Measurements from ENCODE around the gene STON1. TPM values are rescaled to one million over a fixed set of nuclear protein-coding genes. Genes with fewer than 3 reads are reported as not detected.
"Not testable (repeated sequence)": the region's sequence is repeated elsewhere in the genome, so short reads cannot be mapped to it uniquely, and the experiment has no call there.

The STON1 gene
- total RNA-seq, 2 experiments from 2014 or later = 1.3 TPM

GRCh38 chr2:48617618-48618017 lies 87.7 kb downstream of the STON1 start, which contains the start of gene GTF2A1L:
TSS of gene GTF2A1L (plus strand) at chr2:48617856. CDS start at chr2:48617875, 19 bp downstream.
- no peaks in the 10 kb centered on the region for H3K9me3 Mint-ChIP-seq
- H3K27ac ChIP-seq (ENCODE audit: low read depth in 1 of 2, low read length in 2 of 2) = no peak within 1 kb of the TSS
- POLR2A ChIA-PET = no interaction called here
- no peaks in the 10 kb centered on the region for H3K36me3 ChIP-seq (ENCODE audit: insufficient read depth, low read length)
- peaks cover 0 to 13% of the 10 kb centered on the region in 2 experiments for H3K9me3 ChIP-seq (ENCODE audit: control insufficient read depth in 1 of 2, insufficient read depth in 1 of 2, low read length in 2 of 2)
- no peaks in the 10 kb centered on the region for H3K4me1 Mint-ChIP-seq (ENCODE audit: low read depth)
- H3K36me3 Mint-ChIP-seq (ENCODE audit: low read depth) = no peaks in the 10 kb centered on the region
- no peak within 1 kb of the TSS for H3K27ac Mint-ChIP-seq
- intact Hi-C loops (cut with DNase I, micrococcal nuclease) = no loop called here
- TF ChIP-seq, protein P1, sequence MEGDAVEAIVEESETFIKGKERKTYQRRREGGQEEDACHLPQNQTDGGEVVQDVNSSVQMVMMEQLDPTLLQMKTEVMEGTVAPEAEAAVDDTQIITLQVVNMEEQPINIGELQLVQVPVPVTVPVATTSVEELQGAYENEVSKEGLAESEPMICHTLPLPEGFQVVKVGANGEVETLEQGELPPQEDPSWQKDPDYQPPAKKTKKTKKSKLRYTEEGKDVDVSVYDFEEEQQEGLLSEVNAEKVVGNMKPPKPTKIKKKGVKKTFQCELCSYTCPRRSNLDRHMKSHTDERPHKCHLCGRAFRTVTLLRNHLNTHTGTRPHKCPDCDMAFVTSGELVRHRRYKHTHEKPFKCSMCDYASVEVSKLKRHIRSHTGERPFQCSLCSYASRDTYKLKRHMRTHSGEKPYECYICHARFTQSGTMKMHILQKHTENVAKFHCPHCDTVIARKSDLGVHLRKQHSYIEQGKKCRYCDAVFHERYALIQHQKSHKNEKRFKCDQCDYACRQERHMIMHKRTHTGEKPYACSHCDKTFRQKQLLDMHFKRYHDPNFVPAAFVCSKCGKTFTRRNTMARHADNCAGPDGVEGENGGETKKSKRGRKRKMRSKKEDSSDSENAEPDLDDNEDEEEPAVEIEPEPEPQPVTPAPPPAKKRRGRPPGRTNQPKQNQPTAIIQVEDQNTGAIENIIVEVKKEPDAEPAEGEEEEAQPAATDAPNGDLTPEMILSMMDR (IDR thresholded peaks at IDR 0.05) = no peak
- no peak within 1 kb of the TSS for H3K4me3 ChIP-seq (ENCODE audit: low read length)
- H3K4me1 ChIP-seq (ENCODE audit: insufficient read depth, low read length) = no peaks in the 10 kb centered on the region
- H3K27me3 Mint-ChIP-seq = peaks cover 10% of the 10 kb centered on the region
- CTCF ChIA-PET = no interaction called here
- DNase-seq = no peak
- no peak for ATAC-seq (ENCODE audit: poor library complexity)
- no peaks in the 10 kb centered on the region for H3K27me3 ChIP-seq (ENCODE audit: control insufficient read depth in 1 of 2, insufficient read depth in 2 of 2, low read length in 2 of 2)
- no peak within 1 kb of the TSS for H3K4me3 Mint-ChIP-seq

DNA sequence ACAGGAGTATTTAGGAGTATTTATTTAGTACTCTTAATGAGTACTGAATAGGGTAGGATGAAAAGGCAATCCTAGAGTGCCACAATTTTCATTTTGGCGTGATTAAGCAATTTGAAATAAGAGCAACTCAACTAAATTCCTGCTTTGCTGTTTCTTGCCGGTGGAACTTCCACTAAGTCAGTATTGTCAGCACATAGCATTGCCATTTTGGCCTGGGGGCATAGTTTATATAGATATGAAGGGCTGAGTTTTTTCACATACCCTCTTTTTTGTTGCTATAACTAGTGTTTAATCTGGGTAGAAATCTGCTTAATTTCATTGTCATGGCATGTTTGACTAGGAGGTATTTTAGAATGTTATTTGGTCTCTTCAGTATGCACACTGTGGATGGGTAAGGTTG lies 89.6 kb downstream of the STON1 start:
- TF ChIP-seq, protein P1 (IDR thresholded peaks at IDR 0.05) = no peak
- Histone ChIP-seq H3K27me3 (ENCODE audit: control insufficient read depth in 1 of 2, insufficient read depth in 2 of 2, low read length in 2 of 2) (no peaks in the 10 kb centered on the region), H3K4me3 (ENCODE audit: low read length) (no peak overlapping the region), H3K9me3 (ENCODE audit: control insufficient read depth in 1 of 2, insufficient read depth in 1 of 2, low read length in 2 of 2) (peaks cover 0 to 12% of the 10 kb centered on the region in 2 experiments), H3K27ac (ENCODE audit: low read depth in 1 of 2, low read length in 2 of 2) (no peak overlapping the region), H3K4me1 (ENCODE audit: insufficient read depth, low read length) (no peaks in the 10 kb centered on the region), H3K36me3 (ENCODE audit: insufficient read depth, low read length) (no peaks in the 10 kb centered on the region)
- ATAC-seq (ENCODE audit: poor library complexity) (no peak), DNase-seq (no peak)
- Mint-ChIP-seq H3K27me3 (peaks cover 5% of the 10 kb centered on the region), H3K36me3 (ENCODE audit: low read depth) (no peaks in the 10 kb centered on the region), H3K4me3 (no peak overlapping the region), H3K4me1 (ENCODE audit: low read depth) (no peaks in the 10 kb centered on the region), H3K27ac (no peak overlapping the region), H3K9me3 (no peaks in the 10 kb centered on the region)
- ChIA-PET CTCF (no interaction called here), POLR2A (no interaction called here)
- intact Hi-C loops (cut with DNase I, micrococcal nuclease) = no loop called here

GRCh38 chr2:48620604-48621003 lies 90.7 kb downstream of the STON1 start:
- ChIA-PET POLR2A (no interaction called here), CTCF (no interaction called here)
- Mint-ChIP-seq H3K4me3 (no peak overlapping the region), H3K27me3 (peaks cover 5% of the 10 kb centered on the region), H3K27ac (no peak overlapping the region), H3K36me3 (ENCODE audit: low read depth) (no peaks in the 10 kb centered on the region), H3K9me3 (no peaks in the 10 kb centered on the region), H3K4me1 (ENCODE audit: low read depth) (no peaks in the 10 kb centered on the region)
- Histone ChIP-seq H3K36me3 (ENCODE audit: insufficient read depth, low read length) (no peaks in the 10 kb centered on the region), H3K9me3 (ENCODE audit: control insufficient read depth in 1 of 2, insufficient read depth in 1 of 2, low read length in 2 of 2) (peaks cover 0 to 5% of the 10 kb centered on the region in 2 experiments), H3K4me1 (ENCODE audit: insufficient read depth, low read length) (no peaks in the 10 kb centered on the region), H3K27ac (ENCODE audit: low read depth in 1 of 2, low read length in 2 of 2) (no peak overlapping the region), H3K27me3 (ENCODE audit: control insufficient read depth in 1 of 2, insufficient read depth in 2 of 2, low read length in 2 of 2) (no peaks in the 10 kb centered on the region), H3K4me3 (ENCODE audit: low read length) (no peak overlapping the region)
- intact Hi-C loops (cut with DNase I, micrococcal nuclease) = no loop called here
- DNase-seq (no peak), ATAC-seq (ENCODE audit: poor library complexity) (no peak)
- TF ChIP-seq, protein P1 (IDR thresholded peaks at IDR 0.05) = no peak

DNA sequence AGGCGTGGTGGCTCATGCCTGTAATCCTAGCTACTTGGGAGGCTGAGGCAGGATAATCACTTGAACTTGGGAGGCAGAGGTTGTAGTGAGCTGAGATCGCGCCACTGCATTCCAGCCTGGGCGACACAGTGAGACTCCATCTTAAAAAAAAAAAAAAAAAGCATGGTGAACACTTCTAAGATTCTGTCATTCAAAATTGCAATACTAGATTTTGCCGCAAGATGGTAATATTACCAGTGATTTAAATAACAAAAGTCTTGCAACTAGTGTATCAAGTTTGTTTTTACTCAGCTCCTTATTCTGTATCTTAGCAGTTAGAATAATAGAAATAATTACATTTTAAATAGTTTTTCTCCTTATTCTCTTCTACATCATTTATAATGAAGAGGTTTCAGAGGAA lies 92.7 kb downstream of the STON1 start:
- H3K9me3 ChIP-seq (ENCODE audit: control insufficient read depth in 1 of 2, insufficient read depth in 1 of 2, low read length in 2 of 2); H3K4me1 Mint-ChIP-seq (ENCODE audit: low read depth); H3K27me3 ChIP-seq (ENCODE audit: control insufficient read depth in 1 of 2, insufficient read depth in 2 of 2, low read length in 2 of 2); DNase-seq; H3K27ac ChIP-seq (ENCODE audit: low read depth in 1 of 2, low read length in 2 of 2); ATAC-seq (ENCODE audit: poor library complexity); H3K27me3 Mint-ChIP-seq; intact Hi-C loops (cut with DNase I, micrococcal nuclease); H3K36me3 ChIP-seq (ENCODE audit: insufficient read depth, low read length); H3K27ac Mint-ChIP-seq; H3K4me3 Mint-ChIP-seq; H3K9me3 Mint-ChIP-seq; H3K4me3 ChIP-seq (ENCODE audit: low read length); H3K36me3 Mint-ChIP-seq (ENCODE audit: low read depth); POLR2A ChIA-PET; H3K4me1 ChIP-seq (ENCODE audit: insufficient read depth, low read length): not testable (repeated sequence)
- CTCF ChIA-PET = interaction anchor here (0.6 to 0.7 kb wide), 2 partner anchors 148 to 946 kb away, joined by 3 to 4 read pairs; no protein-coding TSS in a partner anchor
